OCI-LY7 (cell line): Measurements from ENCODE around the gene CILP2. TPM values are rescaled to one million over a fixed set of nuclear protein-coding genes. Genes with fewer than 3 reads are reported as not detected.

Source experiments
- BruUV-seq: library from RNA; stranded (reverse); fragments of 400-500 nt; replicated peaks from 2 replicates; lab custom pipeline; 2021; lab: Mats Ljungman, UMichigan
- CTCF ChIA-PET: fragments of 300-600 bp; sonication (Branson Sonifier 250); formaldehyde crosslinking; loops from one replicate; lab custom pipeline; 2022; ENCODE audit warnings: antibody characterized with exemption; ENCODE audit not compliant: unreplicated experiment; lab: Charles Lee
- POLR2A ChIA-PET: fragments of 300-600 bp; sonication (Branson Sonifier 250); formaldehyde crosslinking; loops from one replicate; lab custom pipeline; 2022; ENCODE audit warnings: antibody characterized with exemption; lab: Charles Lee
- DNase-seq: peaks from one replicate; pipeline ENCODE4 v3.0.0-alpha.2; 2015; ENCODE audit warnings: low spot score
- H2AFZ ChIP-seq: fragments of 200-600 bp; sonication (generic), shearing (Covaris generic); 2 replicates; pipeline ENCODE4 v1.6.1; 2014; ENCODE audit warnings: mild to moderate bottlenecking, antibody characterized with exemption, low read length, moderate library complexity
- H3K27ac ChIP-seq: fragments of 200-600 bp; sonication (generic); 2 replicates; pipeline ENCODE4 v1.5.1; 2014; ENCODE audit warnings: mixed run types, low read depth, mild to moderate bottlenecking, moderate library complexity, low read length, inconsistent platforms; ENCODE audit not compliant: poor library complexity, severe bottlenecking
- H3K36me3 ChIP-seq: fragments of 200-600 bp; sonication (generic); 2 replicates; pipeline ENCODE4 v1.6.1; 2014; ENCODE audit warnings: mild to moderate bottlenecking, antibody characterized with exemption, low read length, moderate library complexity, mixed read lengths; ENCODE audit not compliant: insufficient read depth
- H3K4me1 ChIP-seq: fragments of 200-600 bp; sonication (generic); 2 replicates; pipeline ENCODE4 v1.5.1; 2014; ENCODE audit warnings: mild to moderate bottlenecking, low read length; ENCODE audit not compliant: insufficient read depth, poor library complexity, severe bottlenecking
- H3K4me2 ChIP-seq: fragments of 200-600 bp; sonication (generic); 2 replicates; pipeline ENCODE4 v1.6.1; 2014; ENCODE audit warnings: mild to moderate bottlenecking, low read length
- H3K4me3 ChIP-seq: fragments of 200-600 bp; sonication (generic); 2 replicates; pipeline ENCODE4 v1.5.1; 2014; ENCODE audit warnings: mild to moderate bottlenecking, low read depth, low read length; ENCODE audit not compliant: poor library complexity, severe bottlenecking
- H3K79me2 ChIP-seq: fragments of 200-600 bp; sonication (generic); 2 replicates; pipeline ENCODE4 v1.6.1; 2016; ENCODE audit warnings: low read depth, mild to moderate bottlenecking, low read length, moderate library complexity, mixed read lengths; ENCODE audit not compliant: insufficient read depth
- H3K9me2 ChIP-seq: fragments of 200-600 bp; sonication (generic); 2 replicates; pipeline ENCODE4 v1.6.1; 2016; ENCODE audit warnings: mild to moderate bottlenecking, low read length, mixed read lengths; ENCODE audit not compliant: insufficient read depth
- H3K9me3 ChIP-seq: fragments of 200-600 bp; sonication (generic); 2 replicates; pipeline ENCODE4 v1.6.1; 2014; ENCODE audit warnings: mild to moderate bottlenecking, mixed run types, low read length, mixed read lengths
- H4K20me1 ChIP-seq: fragments of 200-600 bp; sonication (generic); 2 replicates; pipeline ENCODE4 v1.6.1; 2014; ENCODE audit warnings: mild to moderate bottlenecking, antibody characterized with exemption, low read length, moderate library complexity, mixed read lengths; ENCODE audit not compliant: insufficient read depth
- EZH2phosphoT487 ChIP-seq: fragments of 200-600 bp; sonication (generic); IDR thresholded peaks from 2 replicates; pipeline ENCODE4 v1.6.1; 2018; ENCODE audit warnings: low read depth, borderline replicate concordance, mild to moderate bottlenecking, mixed run types, antibody characterized with exemption, low read length, moderate library complexity, mixed read lengths
- intact Hi-C: fragments of 100-400 bp; cut with micrococcal nuclease; formaldehyde crosslinking; loops from one replicate; pipeline ENCODE4 v1.10.0; 2022; ENCODE audit not compliant: unreplicated experiment
- total RNA-seq, 2 experiments: library from RNA; depleted of rRNA in 1 of 2; stranded (reverse); fragments of >200 nt in 1 of 2; shearing (Covaris generic) in 1 of 2; gene quantifications; 2 replicates each; pipeline ENCODE4 v1.2.3, GENCODE V29; 2014 to 2022
- TF ChIP-seq, protein P1 (sequence below): fragments of 200-600 bp; sonication (generic); conservative IDR thresholded peaks from 2 replicates; pipeline ENCODE4 v1.5.1; 2014; ENCODE audit warnings: mild to moderate bottlenecking, antibody characterized with exemption, low read length, moderate library complexity, mixed read lengths

CILP2 gene
- total RNA-seq, 2 experiments from 2014 or later = 0.19 to 0.51 TPM

DNA sequence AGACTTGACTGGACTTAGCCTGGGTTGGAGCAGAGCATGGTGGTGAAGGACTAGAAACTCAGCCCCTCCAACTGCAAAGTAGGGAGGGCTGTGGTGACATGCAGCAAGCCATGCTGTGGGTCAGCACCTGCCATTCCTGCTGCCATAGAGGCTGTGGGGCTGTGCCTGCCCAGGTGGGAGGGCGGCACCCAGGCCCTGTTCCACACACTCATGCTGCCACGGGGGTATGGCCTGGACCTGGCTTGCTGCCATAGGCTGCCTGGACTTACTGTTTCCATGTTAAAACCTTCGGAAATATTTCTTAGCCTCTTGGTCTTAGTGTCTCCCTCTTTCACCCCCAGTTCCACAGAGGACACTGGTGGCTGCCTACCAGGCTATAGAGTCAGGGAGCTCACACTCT, 29.3 kb downstream of the CILP2 start:
- Histone ChIP-seq H3K36me3 (no peaks in the 10 kb centered on the region), H3K79me2 (no peaks in the 10 kb centered on the region), H3K4me1 (no peaks in the 10 kb centered on the region), H3K9me3 (no peaks in the 10 kb centered on the region), H3K4me3 (no peak overlapping the region), H3K4me2 (no peak overlapping the region), H2AFZ (no peak overlapping the region), H3K27ac (no peak overlapping the region), H3K9me2 (no peaks in the 10 kb centered on the region), H4K20me1 (no peaks in the 10 kb centered on the region)
- TF ChIP-seq, protein P1, sequence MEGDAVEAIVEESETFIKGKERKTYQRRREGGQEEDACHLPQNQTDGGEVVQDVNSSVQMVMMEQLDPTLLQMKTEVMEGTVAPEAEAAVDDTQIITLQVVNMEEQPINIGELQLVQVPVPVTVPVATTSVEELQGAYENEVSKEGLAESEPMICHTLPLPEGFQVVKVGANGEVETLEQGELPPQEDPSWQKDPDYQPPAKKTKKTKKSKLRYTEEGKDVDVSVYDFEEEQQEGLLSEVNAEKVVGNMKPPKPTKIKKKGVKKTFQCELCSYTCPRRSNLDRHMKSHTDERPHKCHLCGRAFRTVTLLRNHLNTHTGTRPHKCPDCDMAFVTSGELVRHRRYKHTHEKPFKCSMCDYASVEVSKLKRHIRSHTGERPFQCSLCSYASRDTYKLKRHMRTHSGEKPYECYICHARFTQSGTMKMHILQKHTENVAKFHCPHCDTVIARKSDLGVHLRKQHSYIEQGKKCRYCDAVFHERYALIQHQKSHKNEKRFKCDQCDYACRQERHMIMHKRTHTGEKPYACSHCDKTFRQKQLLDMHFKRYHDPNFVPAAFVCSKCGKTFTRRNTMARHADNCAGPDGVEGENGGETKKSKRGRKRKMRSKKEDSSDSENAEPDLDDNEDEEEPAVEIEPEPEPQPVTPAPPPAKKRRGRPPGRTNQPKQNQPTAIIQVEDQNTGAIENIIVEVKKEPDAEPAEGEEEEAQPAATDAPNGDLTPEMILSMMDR = no peak
- no peak for TF ChIP-seq EZH2phosphoT487
- ChIA-PET CTCF (no interaction called here), POLR2A (interaction anchor here (1.1 kb wide), 1 partner anchor 25 kb away, joined by 3 read pairs; no protein-coding TSS in a partner anchor)
- intact Hi-C loops = no loop called here
- DNase-seq = no peak
- no TSS peak for BruUV-seq

- BruUV-seq = no TSS peak
- POLR2A ChIA-PET = no interaction called here
- TF ChIP-seq, protein P1 = no peak
- no peak for TF ChIP-seq EZH2phosphoT487
Measured at GRCh38 chr19:19568802-19569756, 31.0 kb downstream of the CILP2 start.

DNA sequence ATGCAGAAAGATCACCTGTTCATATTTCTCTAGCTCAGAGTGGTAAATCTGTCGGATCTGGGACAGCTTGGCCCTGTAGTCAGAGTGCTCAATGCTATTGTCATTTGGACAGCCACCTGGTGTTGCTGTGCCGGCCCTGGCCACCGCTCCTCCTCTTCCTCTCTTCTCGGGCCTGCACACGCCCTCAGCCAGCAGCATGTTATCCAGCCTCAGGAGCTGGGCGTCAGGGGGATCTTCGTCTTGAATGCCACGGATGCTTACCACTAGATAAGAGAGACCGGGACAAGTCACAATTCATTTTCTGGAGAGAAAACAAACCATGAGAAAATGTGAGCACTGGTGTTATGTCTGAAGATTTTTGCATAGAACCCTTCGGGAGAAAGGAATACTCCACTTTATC, 32.5 kb downstream of the CILP2 start:
- Histone ChIP-seq H3K9me3 (no peaks in the 10 kb centered on the region), H3K4me3 (no peak overlapping the region), H3K27ac (no peak overlapping the region), H4K20me1 (no peaks in the 10 kb centered on the region), H3K79me2 (no peaks in the 10 kb centered on the region), H3K9me2 (no peaks in the 10 kb centered on the region), H3K36me3 (no peaks in the 10 kb centered on the region), H3K4me2 (no peak overlapping the region), H3K4me1 (no peaks in the 10 kb centered on the region), H2AFZ (no peak overlapping the region)
- ChIA-PET POLR2A (no interaction called here), CTCF (no interaction called here)
- intact Hi-C loops = no loop called here
- BruUV-seq = no TSS peak
- DNase-seq = no peak
- TF ChIP-seq EZH2phosphoT487 = no peak
- TF ChIP-seq, protein P1 = no peak

More at GRCh38 chr19:19568802-19569756, 31.0 kb downstream of the CILP2 start:
- Histone ChIP-seq H3K27ac (no peak overlapping the region), H3K79me2 (no peaks in the 10 kb centered on the region), H3K4me1 (no peaks in the 10 kb centered on the region), H3K4me3 (no peak overlapping the region), H3K4me2 (no peak overlapping the region), H3K9me3 (no peaks in the 10 kb centered on the region), H2AFZ (no peak overlapping the region), H4K20me1 (no peaks in the 10 kb centered on the region), H3K36me3 (no peaks in the 10 kb centered on the region), H3K9me2 (no peaks in the 10 kb centered on the region)
- CTCF ChIA-PET = no interaction called here
- DNase-seq = no peak
- intact Hi-C loops = no loop called here
